GM18519 (cell line): ENCODE data around the gene NPHP1.
A peak's percentile ranks its signal among the peaks of the same experiment; 100 is the strongest.
"Not testable (repeated sequence)": the region's sequence is repeated elsewhere in the genome, so short reads cannot be mapped to it uniquely, and the experiment has no call there.

Source experiments
- ATAC-seq: cut with Tn5 transposase; IDR thresholded peaks from one replicate; pipeline ENCODE4 v1.9.1; 2021; ENCODE audit warnings: mild to moderate bottlenecking, moderate library complexity; ENCODE audit not compliant: unreplicated experiment, low FRiP score

The NPHP1 gene

GRCh38 chr2:110205660-110206455, 1.0 kb upstream of the NPHP1 start:
- ATAC-seq: no peak

GRCh38 chr2:110198016-110198415, 6.8 kb downstream of the NPHP1 start:
- no peak for ATAC-seq

GRCh38 chr2:110197452-110197851, 7.4 kb downstream of the NPHP1 start:
- ATAC-seq: no peak

- not testable (repeated sequence) for ATAC-seq
These were observed 14.6 kb downstream of the NPHP1 start for GRCh38 chr2:110190169-110190568.

GRCh38 chr2:110182449-110182848, 22.4 kb downstream of the NPHP1 start:
- no peak for ATAC-seq

- ATAC-seq: no peak
These were observed 24.8 kb downstream of the NPHP1 start for GRCh38 chr2:110180036-110180435.

- ATAC-seq: no peak
These were observed 31.3 kb downstream of the NPHP1 start for GRCh38 chr2:110173523-110173922.

- no peak for ATAC-seq
These were observed 32.3 kb downstream of the NPHP1 start for GRCh38 chr2:110172506-110172905.

GRCh38 chr2:110170102-110170501, 34.7 kb downstream of the NPHP1 start:
- ATAC-seq: no peak

GRCh38 chr2:110167326-110168000, 37.4 kb downstream of the NPHP1 start:
- ATAC-seq: no peak

- no peak for ATAC-seq
These were observed 38.5 kb downstream of the NPHP1 start for GRCh38 chr2:110166266-110166665.

- no peak for ATAC-seq
These were observed 47.5 kb downstream of the NPHP1 start for GRCh38 chr2:110157153-110157793.

GRCh38 chr2:110154828-110155227, 50.0 kb downstream of the NPHP1 start:
- ATAC-seq: not testable (repeated sequence)

- ATAC-seq: not testable (repeated sequence)
These were observed 50.6 kb downstream of the NPHP1 start for GRCh38 chr2:110154188-110154587.

GRCh38 chr2:110153416-110153815, 51.4 kb downstream of the NPHP1 start:
- ATAC-seq: no peak

- no peak for ATAC-seq
These were observed 51.9 kb downstream of the NPHP1 start for GRCh38 chr2:110152943-110153342.

- no peak for ATAC-seq
These were observed 55.2 kb downstream of the NPHP1 start for GRCh38 chr2:110149330-110150220.

- no peak for ATAC-seq
These were observed 57.9 kb downstream of the NPHP1 start for GRCh38 chr2:110146945-110147332.

- ATAC-seq: no peak
These were observed 58.4 kb downstream of the NPHP1 start for GRCh38 chr2:110146183-110146944.

- ATAC-seq: peak; percentile 53
These were observed 60.8 kb downstream of the NPHP1 start for GRCh38 chr2:110143982-110144381.
